Liver (tissue), 9 donors: ENCODE data around the gene UBL4B. TPM values are rescaled to one million over a fixed set of nuclear protein-coding genes. Genes with fewer than 3 reads are reported as not detected.

Experiments
- DNase-seq: peaks from one replicate; pipeline ENCODE4 v3.0.0-alpha.2; 2017; ENCODE audit warnings: low spot score
- H3K27ac ChIP-seq, 2 donors: one replicate each; pipeline ENCODE4 v1.7.0; 2013; ENCODE audit warnings: inconsistent platforms in 2 of 2, low read length in 2 of 2, control low read depth in 1 of 2, low read depth in 1 of 2, mild to moderate bottlenecking in 1 of 2
- H3K27me3 ChIP-seq, 4 donors: one replicate each; pipeline versions ENCODE4 v1.6.1 to v1.7.0; 2013; ENCODE audit warnings: low read length in 3 of 4, inconsistent platforms in 1 of 4, mild to moderate bottlenecking in 1 of 4, moderate library complexity in 1 of 4; ENCODE audit not compliant: control insufficient read depth in 4 of 4, insufficient read depth in 4 of 4
- H3K36me3 ChIP-seq, 4 donors: one replicate each; pipeline versions ENCODE4 v1.6.1 to v1.7.0; 2013; ENCODE audit warnings: low read length in 3 of 4, mild to moderate bottlenecking in 3 of 4, low read depth in 1 of 4, moderate library complexity in 1 of 4; ENCODE audit not compliant: control insufficient read depth in 4 of 4, insufficient read depth in 3 of 4
- H3K4me1 ChIP-seq, 4 donors: one replicate each; pipeline versions ENCODE4 v1.6.1 to v1.7.0; 2013; ENCODE audit warnings: low read length in 3 of 4, mild to moderate bottlenecking in 3 of 4, moderate library complexity in 1 of 4; ENCODE audit not compliant: control insufficient read depth in 4 of 4, insufficient read depth in 4 of 4
- H3K4me3 ChIP-seq, 3 donors: one replicate each; pipeline versions ENCODE4 v1.6.1 to v1.7.0; 2013; ENCODE audit warnings: low read length in 3 of 3, control low read depth in 1 of 3, low read depth in 1 of 3, mild to moderate bottlenecking in 1 of 3
- H3K9ac ChIP-seq, 2 donors: one replicate each; pipeline ENCODE4 v1.7.0; 2013; ENCODE audit warnings: low read length in 2 of 2, mild to moderate bottlenecking in 2 of 2, moderate library complexity in 2 of 2, control low read depth in 1 of 2, low read depth in 1 of 2
- H3K9me3 ChIP-seq, 4 donors: one replicate each; pipeline versions ENCODE4 v1.6.1 to v1.7.0; 2013; ENCODE audit warnings: low read length in 3 of 4; ENCODE audit not compliant: control insufficient read depth in 4 of 4
- ATF3 ChIP-seq: IDR thresholded peaks from 2 replicates; pipeline ENCODE4 v1.6.1; 2016; ENCODE audit warnings: antibody characterized with exemption
- CTCF ChIP-seq: fragments of 150-350 bp; IDR thresholded peaks from 2 replicates; pipeline ENCODE4 v1.5.1; 2017; ENCODE audit warnings: improper control_type of control experiment, low read depth, low read length; ENCODE audit not compliant: missing input control
- EGR1 ChIP-seq, 2 donors: IDR thresholded peaks; 2 replicates each; pipeline ENCODE4 v1.6.1; 2016 to 2018; ENCODE audit warnings: antibody characterized with exemption in 2 of 2, low read depth in 2 of 2
- FOXA1 ChIP-seq: IDR thresholded peaks from 2 replicates; pipeline ENCODE4 v1.6.1; 2016; ENCODE audit warnings: antibody characterized with exemption
- FOXA2 ChIP-seq: IDR thresholded peaks from 2 replicates; pipeline ENCODE4 v1.6.1; 2016; ENCODE audit warnings: antibody characterized with exemption
- GABPA ChIP-seq, 2 donors: IDR thresholded peaks in 1 of 2; conservative IDR thresholded peaks in 1 of 2; 2 replicates each; pipeline ENCODE4 v1.6.1; 2016; ENCODE audit warnings: antibody characterized with exemption in 2 of 2, mild to moderate bottlenecking in 1 of 2, moderate library complexity in 1 of 2
- HNF4A ChIP-seq, 2 donors: conservative IDR thresholded peaks; 2 replicates each; pipeline ENCODE4 v1.6.1; 2016; ENCODE audit warnings: antibody characterized with exemption in 2 of 2, mild to moderate bottlenecking in 2 of 2
- HNF4G ChIP-seq: IDR thresholded peaks from 2 replicates; pipeline ENCODE4 v1.6.1; 2016; ENCODE audit warnings: antibody characterized with exemption
- JUND ChIP-seq, 2 donors: IDR thresholded peaks; 2 replicates each; pipeline ENCODE4 v1.6.1; 2016; ENCODE audit warnings: antibody characterized with exemption in 2 of 2
- NR2F2 ChIP-seq: IDR thresholded peaks from 2 replicates; pipeline ENCODE4 v1.6.1; 2016; ENCODE audit warnings: antibody characterized with exemption
- RAD21 ChIP-seq, 2 donors: IDR thresholded peaks; 2 replicates each; pipeline ENCODE4 v1.6.1; 2016; ENCODE audit warnings: antibody characterized with exemption in 2 of 2, mild to moderate bottlenecking in 2 of 2
- REST ChIP-seq: IDR thresholded peaks from 2 replicates; pipeline ENCODE4 v1.6.1; 2016; ENCODE audit warnings: antibody characterized with exemption, mild to moderate bottlenecking
- SP1 ChIP-seq: IDR thresholded peaks from 2 replicates; pipeline ENCODE4 v1.6.1; 2018; ENCODE audit warnings: antibody characterized with exemption, mild to moderate bottlenecking
- TAF1 ChIP-seq: conservative IDR thresholded peaks from 2 replicates; pipeline ENCODE4 v1.6.1; 2016; ENCODE audit warnings: antibody characterized with exemption, mild to moderate bottlenecking
- YY1 ChIP-seq: IDR thresholded peaks from 2 replicates; pipeline ENCODE4 v1.6.1; 2016; ENCODE audit warnings: antibody characterized with exemption, mild to moderate bottlenecking
- ZBTB33 ChIP-seq: IDR thresholded peaks from 2 replicates; pipeline ENCODE4 v1.6.1; 2016; ENCODE audit warnings: antibody characterized with exemption
- WGBS: extraction: QIAGEN DNeasy Blood & Tissue Kit; methylation state at CpG from one replicate; pipeline ENCODE4 v1.1.7; 2013; 5-methylcytosine and 5-hydroxymethylcytosine counted together
- polyA plus RNA-seq, 2 donors: library from polyadenylated mRNA; stranded (reverse) in 1 of 2; unstranded in 1 of 2; fragments of 200-250 nt in 1 of 2; fragments of >200 nt in 1 of 2; fragmentation: Nextera tagmentation in 1 of 2; extraction: Ambion mirVana in 1 of 2; gene quantifications; one replicate each; pipeline versions ENCODE4 v1.2.1 to v1.2.3, GENCODE V29; 2013 to 2015
- total RNA-seq, 2 donors: library from RNA; depleted of rRNA; stranded (reverse); fragments of >200 nt; gene quantifications; one replicate each; pipeline ENCODE4 v1.2.3, GENCODE V29; 2014
- TF ChIP-seq, protein P1 (sequence below): IDR thresholded peaks from 2 replicates; pipeline ENCODE4 v1.6.1; 2016; ENCODE audit warnings: antibody characterized with exemption
- donor health status: healthy.
- donor health status: healthy.
- donor health status: healthy.
- donor health status: healthy.
- donor health status: healthy.

UBL4B gene
- total and polyA plus RNA-seq, 4 donors, result not detected

DNA sequence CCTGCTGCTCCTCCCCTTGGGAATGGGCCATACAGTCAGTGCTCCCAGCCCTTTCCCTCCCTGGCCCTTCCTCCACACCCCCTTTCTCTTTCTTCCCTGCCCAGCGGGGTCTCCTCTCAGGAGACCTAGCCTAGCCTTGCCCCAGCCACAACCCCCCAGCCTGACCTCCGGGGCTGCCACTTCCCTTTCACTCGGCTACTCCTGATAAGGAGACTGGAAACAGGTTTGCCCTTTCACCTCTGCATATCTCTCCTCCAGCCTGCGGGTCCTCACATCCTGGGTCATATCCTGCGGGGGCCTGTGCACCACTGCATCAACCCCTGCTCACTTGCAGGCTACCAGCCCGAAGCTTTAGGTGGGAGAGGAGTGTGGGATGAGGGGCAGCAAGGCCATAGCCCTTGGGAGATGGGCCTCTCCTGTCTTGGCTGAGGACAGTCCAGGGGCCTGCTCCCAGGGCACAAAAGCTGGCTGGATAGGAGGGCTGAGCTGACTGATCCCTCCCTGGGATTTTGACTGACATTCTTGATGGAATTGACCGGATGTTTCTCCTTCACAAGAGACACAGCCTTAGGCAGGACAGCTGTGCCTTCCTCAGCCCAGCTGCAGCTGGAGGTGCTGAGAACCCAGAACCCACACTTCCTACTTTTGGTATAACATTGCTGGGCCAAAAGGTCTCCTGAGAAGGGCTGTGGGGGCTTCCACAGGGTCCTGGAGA is 22.5 kb upstream of the UBL4B start:
- WGBS, result 57% methylated on average over 7 of the region's 7 CpGs
- Histone ChIP-seq H3K4me3 (no peak overlapping the region), H3K9me3 (no peaks in the 10 kb centered on the region), H3K4me1 (peaks cover 0 to 24% (median 18%) of the 10 kb centered on the region in 4 donors), H3K27me3 (no peaks in the 10 kb centered on the region), H3K27ac (no peak overlapping the region), H3K36me3 (no peaks in the 10 kb centered on the region), H3K9ac (no peak overlapping the region)
- no peak for DNase-seq
- TF ChIP-seq HNF4G (no peak), NR2F2 (peak; percentile 89)

GRCh38 chr1:110091381-110091780 is 20.9 kb upstream of the UBL4B start:
- no peak overlapping the region for H3K27ac ChIP-seq
- no peaks in the 10 kb centered on the region for H3K27me3 ChIP-seq
- no peaks in the 10 kb centered on the region for H3K9me3 ChIP-seq
- WGBS, result 69% methylated on average over 2 of the region's 2 CpGs
- H3K36me3 ChIP-seq, result no peaks in the 10 kb centered on the region
- TF ChIP-seq JUND (IDR thresholded peaks at IDR 0.05), result no peak
- TF ChIP-seq NR2F2, result no peak
- TF ChIP-seq EGR1 (IDR thresholded peaks at IDR 0.05; ENCODE audit: low read depth in 2 of 2), result no peak
- no peak for TF ChIP-seq GABPA (IDR thresholded peaks at IDR 0.05 in 1 of 2, conservative IDR thresholded peaks at IDR 0.05 in 1 of 2)
- no peak for TF ChIP-seq RAD21 (IDR thresholded peaks at IDR 0.05)
- TF ChIP-seq, protein P1, sequence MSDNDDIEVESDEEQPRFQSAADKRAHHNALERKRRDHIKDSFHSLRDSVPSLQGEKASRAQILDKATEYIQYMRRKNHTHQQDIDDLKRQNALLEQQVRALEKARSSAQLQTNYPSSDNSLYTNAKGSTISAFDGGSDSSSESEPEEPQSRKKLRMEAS, result no peak
- no peak for TF ChIP-seq REST
- TF ChIP-seq HNF4G, result no peak
- TF ChIP-seq ATF3, result no peak
- TF ChIP-seq TAF1, result no peak
- TF ChIP-seq YY1, result no peak
- TF ChIP-seq FOXA2, result no peak
- no peak for TF ChIP-seq FOXA1
- no peak for TF ChIP-seq ZBTB33
- no peak for TF ChIP-seq CTCF
- no peak for TF ChIP-seq HNF4A (conservative IDR thresholded peaks at IDR 0.05)
- no peak for TF ChIP-seq SP1
- H3K4me1 ChIP-seq, result peaks cover 0 to 23% (median 17%) of the 10 kb centered on the region in 4 donors
- no peak overlapping the region for H3K9ac ChIP-seq
- H3K4me3 ChIP-seq, result no peak overlapping the region
- DNase-seq, result no peak
